Measurements from ENCODE around the gene TBC1D1.
A peak's percentile ranks its signal among the peaks of the same experiment; 100 is the strongest.

Gene TBC1D1

GRCh38 chr4:37891260-37892159 is 626 bp downstream of the TBC1D1 start:
- Histone ChIP-seq H3K4me3 (ENCODE audit: low read length) (peak overlapping the region; percentile 68), H3K27me3 (ENCODE audit: insufficient read depth, low read length) (peaks cover 78% of the 10 kb centered on the region), H3K4me1 (ENCODE audit: insufficient read depth, low read length) (peaks cover 2% of the 10 kb centered on the region; the same call in 1 of the 2 replicates), H3K36me3 (ENCODE audit: insufficient read depth, low read depth, low read length) (no peaks in the 10 kb centered on the region), H3K9me3 (ENCODE audit: insufficient read depth, low read depth, low read length) (no peaks in the 10 kb centered on the region), H3K27ac (ENCODE audit: low read length) (no peak overlapping the region), H3K9ac (ENCODE audit: low read depth, low read length) (peak overlapping the region; percentile 51; the same call in 1 of the 2 replicates)

- no peak overlapping the region for H3K27ac ChIP-seq (ENCODE audit: low read length)
- H3K4me1 ChIP-seq (ENCODE audit: insufficient read depth, low read length): peaks cover 2% of the 10 kb centered on the region; the same call in 1 of the 2 replicates
- no peaks in the 10 kb centered on the region for H3K9me3 ChIP-seq (ENCODE audit: insufficient read depth, low read depth, low read length)
- H3K9ac ChIP-seq (ENCODE audit: low read depth, low read length): no peak overlapping the region
- H3K4me3 ChIP-seq (ENCODE audit: low read length): no peak overlapping the region
- H3K27me3 ChIP-seq (ENCODE audit: insufficient read depth, low read length): peaks cover 67% of the 10 kb centered on the region
- no peaks in the 10 kb centered on the region for H3K36me3 ChIP-seq (ENCODE audit: insufficient read depth, low read depth, low read length)
These were observed 1.8 kb downstream of the TBC1D1 start for GRCh38 chr4:37892641-37893040.

GRCh38 chr4:37893164-37893563 is 2.3 kb downstream of the TBC1D1 start:
- Histone ChIP-seq H3K27ac (ENCODE audit: low read length) (no peak overlapping the region), H3K4me1 (ENCODE audit: insufficient read depth, low read length) (peaks cover 2% of the 10 kb centered on the region; the same call in 1 of the 2 replicates), H3K9me3 (ENCODE audit: insufficient read depth, low read depth, low read length) (no peaks in the 10 kb centered on the region), H3K9ac (ENCODE audit: low read depth, low read length) (no peak overlapping the region), H3K4me3 (ENCODE audit: low read length) (no peak overlapping the region), H3K36me3 (ENCODE audit: insufficient read depth, low read depth, low read length) (no peaks in the 10 kb centered on the region), H3K27me3 (ENCODE audit: insufficient read depth, low read length) (peaks cover 61% of the 10 kb centered on the region)

- Histone ChIP-seq H3K4me3 (ENCODE audit: low read length) (no peak overlapping the region), H3K4me1 (ENCODE audit: insufficient read depth, low read length) (peaks cover 2% of the 10 kb centered on the region; the same call in 1 of the 2 replicates), H3K9ac (ENCODE audit: low read depth, low read length) (no peak overlapping the region), H3K36me3 (ENCODE audit: insufficient read depth, low read depth, low read length) (no peaks in the 10 kb centered on the region), H3K27me3 (ENCODE audit: insufficient read depth, low read length) (peaks cover 40% of the 10 kb centered on the region), H3K27ac (ENCODE audit: low read length) (no peak overlapping the region), H3K9me3 (ENCODE audit: insufficient read depth, low read depth, low read length) (no peaks in the 10 kb centered on the region)
These were observed 4.4 kb downstream of the TBC1D1 start for GRCh38 chr4:37895271-37895670.

- Histone ChIP-seq H3K9ac (ENCODE audit: low read depth, low read length) (no peak overlapping the region), H3K4me1 (ENCODE audit: insufficient read depth, low read length) (peaks cover 6% of the 10 kb centered on the region; the same call in 1 of the 2 replicates), H3K36me3 (ENCODE audit: insufficient read depth, low read depth, low read length) (no peaks in the 10 kb centered on the region), H3K4me3 (ENCODE audit: low read length) (no peak overlapping the region), H3K27me3 (ENCODE audit: insufficient read depth, low read length) (peaks cover 30% of the 10 kb centered on the region), H3K27ac (ENCODE audit: low read length) (no peak overlapping the region), H3K9me3 (ENCODE audit: insufficient read depth, low read depth, low read length) (no peaks in the 10 kb centered on the region)
These were observed 5.4 kb downstream of the TBC1D1 start for GRCh38 chr4:37896206-37896860.

GRCh38 chr4:37902212-37902611 is 11.3 kb downstream of the TBC1D1 start:
- H3K4me1 ChIP-seq (ENCODE audit: insufficient read depth, low read length): 0 out of 2 replicates have a peak, but pooled peaks cover 5% of the 10 kb centered on the region

GRCh38 chr4:37902738-37903693 is 12.1 kb downstream of the TBC1D1 start:
- Histone ChIP-seq H3K9ac (ENCODE audit: low read depth, low read length) (no peak overlapping the region), H3K4me3 (ENCODE audit: low read length) (no peak overlapping the region), H3K27me3 (ENCODE audit: insufficient read depth, low read length) (no peaks in the 10 kb centered on the region), H3K27ac (ENCODE audit: low read length) (no peak overlapping the region), H3K9me3 (ENCODE audit: insufficient read depth, low read depth, low read length) (no peaks in the 10 kb centered on the region), H3K36me3 (ENCODE audit: insufficient read depth, low read depth, low read length) (no peaks in the 10 kb centered on the region), H3K4me1 (ENCODE audit: insufficient read depth, low read length) (0 out of 2 replicates have a peak, but pooled peaks cover 5% of the 10 kb centered on the region)

More at GRCh38 chr4:37902212-37902611, 11.3 kb downstream of the TBC1D1 start:
- Histone ChIP-seq H3K9ac (ENCODE audit: low read depth, low read length) (no peak overlapping the region), H3K27ac (ENCODE audit: low read length) (no peak overlapping the region), H3K9me3 (ENCODE audit: insufficient read depth, low read depth, low read length) (no peaks in the 10 kb centered on the region), H3K4me3 (ENCODE audit: low read length) (no peak overlapping the region), H3K27me3 (ENCODE audit: insufficient read depth, low read length) (no peaks in the 10 kb centered on the region), H3K36me3 (ENCODE audit: insufficient read depth, low read depth, low read length) (no peaks in the 10 kb centered on the region)

- Histone ChIP-seq H3K4me1 (ENCODE audit: insufficient read depth, low read length) (0 out of 2 replicates have a peak, but pooled peaks cover 5% of the 10 kb centered on the region), H3K27ac (ENCODE audit: low read length) (no peak overlapping the region), H3K9me3 (ENCODE audit: insufficient read depth, low read depth, low read length) (no peaks in the 10 kb centered on the region), H3K9ac (ENCODE audit: low read depth, low read length) (no peak overlapping the region), H3K4me3 (ENCODE audit: low read length) (no peak overlapping the region), H3K27me3 (ENCODE audit: insufficient read depth, low read length) (no peaks in the 10 kb centered on the region), H3K36me3 (ENCODE audit: insufficient read depth, low read depth, low read length) (no peaks in the 10 kb centered on the region)
These were observed 13.0 kb downstream of the TBC1D1 start for GRCh38 chr4:37903901-37904300.

GRCh38 chr4:37904824-37905223 is 13.9 kb downstream of the TBC1D1 start:
- no peak overlapping the region for H3K9ac ChIP-seq (ENCODE audit: low read depth, low read length)
- 0 out of 2 replicates have a peak, but pooled peaks cover 5% of the 10 kb centered on the region for H3K4me1 ChIP-seq (ENCODE audit: insufficient read depth, low read length)
- H3K9me3 ChIP-seq (ENCODE audit: insufficient read depth, low read depth, low read length): no peaks in the 10 kb centered on the region
- H3K36me3 ChIP-seq (ENCODE audit: insufficient read depth, low read depth, low read length): no peaks in the 10 kb centered on the region
- H3K4me3 ChIP-seq (ENCODE audit: low read length): no peak overlapping the region
- H3K27me3 ChIP-seq (ENCODE audit: insufficient read depth, low read length): no peaks in the 10 kb centered on the region
- H3K27ac ChIP-seq (ENCODE audit: low read length): no peak overlapping the region

GRCh38 chr4:37905533-37906169 is 14.8 kb downstream of the TBC1D1 start:
- Histone ChIP-seq H3K4me1 (ENCODE audit: insufficient read depth, low read length) (0 out of 2 replicates have a peak, but pooled peaks cover 5% of the 10 kb centered on the region), H3K27ac (ENCODE audit: low read length) (no peak overlapping the region), H3K4me3 (ENCODE audit: low read length) (no peak overlapping the region), H3K9me3 (ENCODE audit: insufficient read depth, low read depth, low read length) (no peaks in the 10 kb centered on the region), H3K9ac (ENCODE audit: low read depth, low read length) (no peak overlapping the region), H3K27me3 (ENCODE audit: insufficient read depth, low read length) (no peaks in the 10 kb centered on the region), H3K36me3 (ENCODE audit: insufficient read depth, low read depth, low read length) (no peaks in the 10 kb centered on the region)

All from iPS-20b (cell line).